Retina (tissue), 1 donor: ENCODE measurements around the gene PSEN1.

ENCODE experiments used
- DNase-seq: peaks from one replicate; pipeline ENCODE4 v3.0.0-alpha.2; 2016

PSEN1 gene

GRCh38 chr14:73241481-73242165 lies 105.3 kb downstream of the PSEN1 start:
- DNase-seq = no peak

GRCh38 chr14:73242357-73242901 lies 106.1 kb downstream of the PSEN1 start:
- no peak for DNase-seq

GRCh38 chr14:73243341-73243740 lies 107.0 kb downstream of the PSEN1 start:
- no peak for DNase-seq

GRCh38 chr14:73243748-73244147 lies 107.4 kb downstream of the PSEN1 start:
- no peak for DNase-seq

- no peak for DNase-seq
Observed at GRCh38 chr14:73244541-73245290, 108.4 kb downstream of the PSEN1 start.

- peak; percentile 45 for DNase-seq
Observed at GRCh38 chr14:73245480-73246325, 109.4 kb downstream of the PSEN1 start.

- DNase-seq = no peak
Observed at GRCh38 chr14:73246387-73247150, 110.3 kb downstream of the PSEN1 start.

- no peak for DNase-seq
Observed at GRCh38 chr14:73248108-73248868, 112.0 kb downstream of the PSEN1 start.

- no peak for DNase-seq
Observed at GRCh38 chr14:73249108-73249507, 112.8 kb downstream of the PSEN1 start.

- DNase-seq = no peak
Observed at GRCh38 chr14:73249564-73250316, 113.4 kb downstream of the PSEN1 start.

GRCh38 chr14:73250317-73250713 lies 114.0 kb downstream of the PSEN1 start:
- no peak for DNase-seq

- DNase-seq = no peak
Observed at GRCh38 chr14:73250781-73251500, 114.6 kb downstream of the PSEN1 start.

- DNase-seq = no peak
Observed at GRCh38 chr14:73251516-73252215, 115.4 kb downstream of the PSEN1 start.

- no peak for DNase-seq
Observed at GRCh38 chr14:73252491-73253322, 116.4 kb downstream of the PSEN1 start.

- no peak for DNase-seq
Observed at GRCh38 chr14:73253323-73253610, 117.0 kb downstream of the PSEN1 start.

GRCh38 chr14:73253721-73254120 lies 117.4 kb downstream of the PSEN1 start:
- no peak for DNase-seq

- DNase-seq = no peak
Observed at GRCh38 chr14:73254247-73255004, 118.1 kb downstream of the PSEN1 start.

- DNase-seq = no peak
Observed at GRCh38 chr14:73255005-73255400, 118.7 kb downstream of the PSEN1 start.
